Germinal center (tissue), 1 donor: ENCODE measurements around the gene JTB.

Experiments
- DNase-seq: peaks from one replicate; pipeline ENCODE4 v3.0.0; 2012; ENCODE audit warnings: mixed read lengths, low spot score

Gene JTB

GRCh38 chr1:153978274-153978909 lies 918 bp upstream of the JTB start:
- no peak for DNase-seq

DNA sequence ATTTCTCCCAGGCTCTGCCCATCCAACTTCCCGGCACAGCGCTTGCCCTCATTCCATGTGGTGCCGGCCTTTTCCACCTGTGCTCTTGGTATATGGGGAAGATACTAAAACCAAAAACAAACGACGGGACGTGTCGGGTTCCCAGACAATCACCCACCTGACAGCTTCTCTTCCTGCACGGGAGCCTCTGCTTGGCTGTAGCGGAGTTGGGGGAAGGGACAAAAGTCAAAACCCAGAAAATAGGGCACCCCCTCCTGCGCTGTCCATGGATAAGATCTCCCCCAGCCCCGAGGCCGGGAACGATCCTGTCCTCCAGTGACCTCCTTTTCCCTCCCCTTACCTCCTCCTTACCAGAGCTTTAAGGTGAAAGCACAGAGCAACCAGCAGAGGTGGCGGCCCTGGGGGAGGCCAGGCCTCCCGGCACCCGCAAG lies 640 bp downstream of the JTB start:
- no peak for DNase-seq

GRCh38 chr1:153973525-153973924 lies 3.9 kb downstream of the JTB start:
- no peak for DNase-seq

- no peak for DNase-seq
Measured at GRCh38 chr1:153973071-153973470, 4.4 kb downstream of the JTB start.

DNA sequence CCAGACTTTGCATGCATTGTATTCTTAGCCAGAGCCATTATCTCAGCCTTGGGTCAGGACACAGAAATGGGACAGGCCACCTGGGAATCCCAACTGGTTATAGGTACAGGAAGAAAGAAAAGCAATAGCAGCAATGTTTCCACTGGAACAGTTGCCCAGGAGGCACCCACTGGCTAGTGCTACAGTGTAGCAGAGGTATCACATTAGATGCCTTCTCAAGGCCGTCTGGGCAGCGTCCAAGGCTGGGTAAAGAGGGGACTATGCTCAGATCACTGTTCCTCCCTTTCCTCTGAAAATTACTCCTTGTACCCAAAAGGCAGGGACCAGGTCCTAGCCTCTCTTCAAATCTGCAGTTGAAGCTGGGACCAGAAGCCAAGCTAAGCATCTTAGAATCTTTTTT lies 7.1 kb downstream of the JTB start:
- DNase-seq = no peak

DNA sequence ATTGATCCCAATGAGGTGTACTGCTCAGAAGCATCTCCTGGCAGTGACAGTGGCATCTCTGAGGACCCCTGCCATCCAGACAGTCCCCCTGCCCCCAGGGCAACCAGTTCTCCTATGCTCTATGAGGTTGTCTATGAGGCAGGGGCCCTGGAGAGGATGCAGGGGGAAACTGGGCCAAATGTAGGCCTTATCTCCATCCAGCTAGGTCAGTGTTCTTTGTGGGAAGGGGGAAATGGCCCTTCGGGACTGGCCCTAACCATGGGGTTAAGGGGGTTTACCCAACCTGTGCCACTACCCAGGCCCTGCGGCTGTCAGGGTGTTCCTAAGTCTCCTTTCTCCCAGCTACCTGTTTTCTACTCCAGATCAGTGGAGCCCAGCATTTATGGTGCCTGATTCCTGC lies 8.5 kb downstream of the JTB start:
- no peak for DNase-seq

DNA sequence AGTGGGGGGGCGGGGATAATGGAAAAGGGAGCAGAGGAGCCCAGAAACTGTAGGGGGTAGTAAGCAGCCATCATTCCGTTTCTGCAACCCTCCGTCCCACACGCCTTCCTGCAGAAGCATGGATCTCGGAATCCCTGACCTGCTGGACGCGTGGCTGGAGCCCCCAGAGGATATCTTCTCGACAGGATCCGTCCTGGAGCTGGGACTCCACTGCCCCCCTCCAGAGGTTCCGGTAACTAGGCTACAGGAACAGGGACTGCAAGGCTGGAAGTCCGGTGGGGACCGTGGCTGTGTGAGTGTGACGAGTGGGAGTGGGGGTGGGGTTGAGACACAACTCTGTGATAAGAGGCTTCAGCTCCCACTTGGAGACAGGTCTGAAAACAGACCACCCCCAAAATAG lies 9.1 kb downstream of the JTB start:
- DNase-seq = no peak

DNA sequence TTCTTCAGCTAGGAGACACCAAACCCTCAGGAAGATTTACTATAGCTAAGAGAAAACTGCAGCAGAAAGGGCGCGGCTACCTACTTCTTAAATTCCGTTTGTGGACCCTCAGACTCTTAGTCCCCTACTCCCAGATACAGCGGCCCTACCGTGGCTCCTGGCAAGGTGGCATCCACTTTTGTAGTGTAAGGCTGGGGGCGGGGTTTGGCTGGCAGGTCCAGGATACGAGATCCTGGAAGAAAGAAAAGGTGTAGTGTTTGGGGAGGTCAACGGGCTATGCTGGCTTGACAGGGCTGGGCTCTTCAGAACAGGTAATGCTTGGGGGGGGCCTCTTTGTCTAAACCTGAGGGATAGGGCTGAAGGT lies 9.5 kb downstream of the JTB start:
- DNase-seq = no peak

- DNase-seq = peak; percentile 92
Measured at GRCh38 chr1:153967107-153967999, 10.1 kb downstream of the JTB start, which contains the start of gene CREB3L4. Gene CREB3L4 (plus strand): TSS chr1:153967902. CDS start chr1:153968526, 624 bp downstream.

DNA sequence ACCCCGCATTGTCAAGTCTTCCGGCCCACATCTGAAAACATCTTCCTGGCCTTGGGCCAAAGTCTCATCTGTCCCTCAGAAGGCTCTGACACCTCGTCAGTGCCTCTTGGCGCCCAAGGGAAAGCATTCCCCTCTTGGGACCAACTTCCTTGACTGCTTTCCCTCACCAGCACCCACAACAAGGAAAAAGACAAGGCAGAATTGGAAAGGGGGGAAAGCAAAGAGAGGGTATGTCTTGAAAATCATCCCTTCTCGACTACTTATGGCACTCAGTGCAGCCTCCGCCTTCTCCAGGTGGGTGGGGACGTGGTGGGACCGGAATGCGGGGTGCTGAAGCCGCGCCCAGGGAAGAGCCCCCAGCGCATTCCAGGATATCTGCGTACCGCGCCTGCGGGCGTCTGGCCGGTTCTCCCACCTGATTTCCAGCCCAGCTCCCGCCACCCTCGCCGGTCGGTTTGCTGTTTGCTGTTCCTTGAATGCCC lies 13.6 kb downstream of the JTB start:
- DNase-seq = no peak

GRCh38 chr1:153963030-153963849 lies 14.2 kb downstream of the JTB start, which contains the start of gene SLC39A1:
Gene SLC39A1 (minus strand): TSS chr1:153963537. CDS start chr1:153962715, 822 bp downstream.
- peak; percentile 89 for DNase-seq

- no peak for DNase-seq
Measured at GRCh38 chr1:153962088-153963029, 15.1 kb downstream of the JTB start.

- DNase-seq = no peak
Measured at GRCh38 chr1:153961421-153961820, 16.1 kb downstream of the JTB start.

DNA sequence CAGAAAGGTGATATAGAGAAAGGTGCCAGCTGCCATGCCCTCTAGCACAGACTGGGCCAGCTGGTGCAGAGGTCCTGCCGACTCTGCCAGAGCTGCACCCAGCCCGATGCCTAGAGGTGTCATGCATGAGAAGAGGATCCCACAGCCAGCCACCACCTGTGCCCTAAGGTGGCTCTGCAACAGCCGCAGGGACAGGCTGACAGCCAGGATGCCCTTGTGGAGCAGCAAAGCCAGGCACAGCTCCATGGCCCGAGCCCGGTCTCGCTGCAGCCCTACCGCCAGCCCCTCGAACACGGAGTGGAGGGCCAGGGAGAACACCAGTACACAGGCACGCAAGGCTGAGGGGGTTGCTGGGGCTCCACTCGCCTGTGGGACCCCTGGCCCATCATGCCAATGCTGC lies 17.3 kb downstream of the JTB start:
- no peak for DNase-seq

- no peak for DNase-seq
Measured at GRCh38 chr1:153959454-153959853, 18.0 kb downstream of the JTB start.

- DNase-seq = no peak
Measured at GRCh38 chr1:153958961-153959260, 18.6 kb downstream of the JTB start.

DNA sequence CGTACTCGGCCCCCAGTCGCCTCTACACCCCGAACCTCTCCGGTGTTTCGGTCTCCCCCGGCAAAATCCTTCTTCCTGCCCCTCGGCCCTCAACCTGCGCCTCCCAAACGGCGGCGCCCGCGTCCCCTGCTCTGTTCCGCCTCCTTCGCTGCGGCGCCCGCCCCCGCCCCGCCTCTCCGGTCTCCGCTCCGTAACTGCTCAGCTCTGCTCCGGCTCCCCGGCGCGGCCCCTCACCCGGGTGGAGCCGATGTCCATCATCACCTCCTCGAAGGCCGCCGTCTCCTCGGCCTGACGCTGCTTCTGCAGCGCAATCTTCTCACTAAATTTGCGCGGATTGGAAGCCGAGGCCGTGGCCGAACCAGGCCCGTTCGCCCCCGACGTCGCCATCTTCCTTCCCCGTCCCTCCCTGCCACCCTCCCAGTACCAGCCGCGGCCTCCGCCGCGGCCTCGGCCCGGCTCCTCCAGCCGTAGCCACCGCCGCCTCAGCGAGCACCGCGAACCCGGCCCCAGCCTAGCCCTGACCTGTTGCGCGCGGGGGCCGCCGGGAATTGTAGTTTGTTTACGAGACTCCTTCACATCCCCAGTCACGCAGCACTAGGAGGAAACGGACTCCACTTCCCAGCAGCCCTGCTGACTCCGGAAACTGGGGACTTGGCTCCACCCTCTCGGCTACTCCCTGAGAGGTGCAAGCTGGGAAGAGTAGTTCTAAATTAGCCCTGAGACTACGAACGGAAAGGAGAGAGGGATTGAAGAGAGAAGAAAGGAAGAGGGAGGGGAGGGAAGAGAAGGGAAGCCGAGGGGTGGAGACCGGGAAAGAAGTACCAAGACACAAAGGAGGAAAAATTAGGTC lies 19.1 kb downstream of the JTB start, which contains the start of gene CRTC2:
Gene CRTC2, minus strand, starts transcription at position 502 of the 850 bp plus-strand sequence. Its CDS starts 115 bp downstream, at position 387.
- DNase-seq = peak; percentile 97

DNA sequence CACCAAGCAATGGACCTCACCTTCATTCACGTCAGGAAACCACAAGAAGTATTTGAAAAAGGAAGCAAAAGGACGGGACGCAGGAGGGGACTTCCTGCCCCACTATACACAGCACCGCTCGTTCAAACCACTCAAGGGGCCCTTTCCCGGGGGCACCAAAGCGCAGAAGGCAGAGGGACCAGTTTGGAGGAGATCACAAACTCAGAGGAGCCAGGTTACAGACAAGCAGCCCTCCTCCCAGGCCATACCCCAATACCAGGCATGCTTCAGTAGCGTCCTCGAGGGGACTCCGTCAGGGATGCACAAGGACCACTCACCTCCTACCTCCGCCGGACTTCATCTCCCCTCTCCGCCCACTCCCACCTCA lies 19.7 kb downstream of the JTB start:
- DNase-seq = peak; percentile 45

- no peak for DNase-seq
Measured at GRCh38 chr1:153956997-153957715, 20.3 kb downstream of the JTB start.

DNA sequence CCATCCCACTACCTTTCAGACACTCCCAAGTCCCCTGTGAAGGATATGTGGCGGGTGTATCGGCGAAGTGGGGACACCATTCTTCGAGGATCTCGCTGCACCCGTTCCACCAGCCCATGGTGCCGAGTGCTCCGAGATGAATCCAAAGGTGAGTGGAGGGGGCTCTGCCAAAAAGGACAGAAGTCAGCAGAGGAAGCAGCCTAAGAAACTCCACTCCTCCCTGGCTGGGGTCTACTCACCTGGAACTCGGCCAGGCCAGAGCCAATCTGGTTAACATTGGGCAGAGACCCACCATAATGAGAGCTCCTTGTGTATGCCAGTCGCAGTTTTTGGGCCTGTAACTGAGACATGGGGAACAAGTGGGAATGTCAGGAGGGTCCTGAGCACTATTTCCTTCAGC lies 22.6 kb downstream of the JTB start:
- DNase-seq = no peak
